HCT116 (cell line): ENCODE results near the gene CDK4. TPM values are rescaled to one million over a fixed set of nuclear protein-coding genes. Genes with fewer than 3 reads are reported as not detected.

Experiments
- ATAC-seq: fragments of 200-7000 bp; cut with Tn5 transposase; 2 replicates; pipeline ENCODE4 v1.9.1; 2020; ENCODE audit warnings: mild to moderate bottlenecking, moderate library complexity
- BruUV-seq: library from RNA; stranded (reverse); fragments of 400-500 nt; replicated peaks from 2 replicates; lab custom pipeline; 2021; lab: Mats Ljungman, UMichigan
- CTCF ChIA-PET: fragments of 300-600 bp; sonication (Branson Sonifier 250); formaldehyde crosslinking; loops from one replicate; lab custom pipeline; 2021; ENCODE audit warnings: antibody characterized with exemption; lab: Charles Lee
- POLR2A ChIA-PET: fragments of 300-600, 350-600 bp; sonication (Branson Sonifier 250); formaldehyde crosslinking; loops from one replicate; lab custom pipeline; 2021; ENCODE audit warnings: antibody characterized with exemption; lab: Charles Lee
- RAD21 ChIA-PET, 2 experiments: fragments of 300-600 bp; sonication (Branson Sonifier 250); formaldehyde crosslinking; loops; one replicate each; lab custom pipeline; 2023; ENCODE audit warnings: low total read pairs in 2 of 2; ENCODE audit not compliant: uncharacterized antibody in 2 of 2, unreplicated experiment in 2 of 2, low non-redundant PET in 1 of 2; lab: Charles Lee
- DNase-seq: peaks from one replicate; pipeline ENCODE4 v3.0.0-alpha.2; 2010; ENCODE audit warnings: low read depth, low spot score
- H2AFZ ChIP-seq: fragments of 200-600 bp; shearing (Covaris generic), sonication (generic); 2 replicates; pipeline ENCODE4 v1.6.1; 2017; ENCODE audit warnings: low read depth, mixed run types, mixed read lengths, antibody characterized with exemption, low read length; ENCODE audit not compliant: poor library complexity, severe bottlenecking
- H3K27ac ChIP-seq: 2 replicates; pipeline ENCODE4 v1.5.1; 2012; ENCODE audit warnings: low read depth, low read length
- H3K27me3 ChIP-seq: fragments of 200-600 bp; sonication (generic); 2 replicates; pipeline ENCODE4 v1.6.1; 2016; ENCODE audit warnings: mixed run types, low read length, mixed read lengths; ENCODE audit not compliant: insufficient read depth
- H3K36me3 ChIP-seq, 2 experiments: fragments of 200-500 bp in 1 of 2; fragments of 200-600 bp in 1 of 2; sonication (Bioruptor generic) in 1 of 2; sonication (generic) in 1 of 2; 2 replicates each; pipeline versions ENCODE4 v1.5.1 to v1.6.1; 2014 to 2016; ENCODE audit warnings: low read length in 2 of 2, inconsistent platforms in 1 of 2, mixed read lengths in 1 of 2, mixed run types in 1 of 2; ENCODE audit not compliant: insufficient read depth in 2 of 2, control insufficient read depth in 1 of 2
- H3K4me1 ChIP-seq, 2 experiments: fragments of 200-600 bp in 1 of 2; sonication (generic) in 1 of 2; 2 replicates each; pipeline versions ENCODE4 v1.5.1 to v1.6.1; 2012 to 2017; ENCODE audit warnings: low read length in 2 of 2, inconsistent platforms in 1 of 2, mild to moderate bottlenecking in 1 of 2, mixed read lengths in 1 of 2, mixed run types in 1 of 2, moderate library complexity in 1 of 2; ENCODE audit not compliant: insufficient read depth in 2 of 2, control insufficient read depth in 1 of 2
- H3K4me2 ChIP-seq: fragments of 200-600 bp; sonication (generic); 2 replicates; pipeline ENCODE4 v1.6.1; 2017; ENCODE audit warnings: mixed run types, low read length, mixed read lengths
- H3K4me3 ChIP-seq, 2 experiments: fragments of 200-600 bp in 1 of 2; sonication (generic) in 1 of 2; replicated peaks in 1 of 2; 2 replicates each; pipeline ENCODE4 v1.5.1; 2011 to 2016; ENCODE audit warnings: low read length in 2 of 2, control low read depth in 1 of 2, low read depth in 1 of 2, mild to moderate bottlenecking in 1 of 2, mixed read lengths in 1 of 2, mixed run types in 1 of 2
- H3K79me2 ChIP-seq: fragments of 200-600 bp; sonication (generic); 2 replicates; pipeline ENCODE4 v1.6.1; 2017; ENCODE audit warnings: mild to moderate bottlenecking, mixed run types, low read length, moderate library complexity, mixed read lengths; ENCODE audit not compliant: insufficient read depth
- H3K9ac ChIP-seq: fragments of 200-600 bp; sonication (generic); 2 replicates; pipeline ENCODE4 v1.6.1; 2016; ENCODE audit warnings: low read length, mixed read lengths
- H3K9me2 ChIP-seq: fragments of 200-600 bp; sonication (generic), shearing (Covaris generic); 2 replicates; pipeline ENCODE4 v1.6.1; 2017; ENCODE audit warnings: mixed run types, mild to moderate bottlenecking, moderate library complexity; ENCODE audit not compliant: insufficient read depth
- H3K9me3 ChIP-seq, 2 experiments: fragments of 200-500 bp in 1 of 2; fragments of 200-600 bp in 1 of 2; sonication (Bioruptor generic) in 1 of 2; sonication (generic) in 1 of 2; 2 replicates each; pipeline ENCODE4 v1.6.1; 2014 to 2017; ENCODE audit warnings: low read length in 2 of 2, mixed read lengths in 2 of 2, inconsistent platforms in 1 of 2, low read depth in 1 of 2, mild to moderate bottlenecking in 1 of 2, mixed run types in 1 of 2, moderate library complexity in 1 of 2; ENCODE audit not compliant: control insufficient read depth in 1 of 2, insufficient read depth in 1 of 2
- H4K20me1 ChIP-seq: fragments of 200-600 bp; sonication (generic), shearing (Covaris generic); 2 replicates; pipeline ENCODE4 v1.6.1; 2017; ENCODE audit warnings: mixed run types, mild to moderate bottlenecking, moderate library complexity; ENCODE audit not compliant: insufficient read depth
- ATF3 ChIP-seq: IDR thresholded peaks from 2 replicates; pipeline ENCODE4 v1.6.1; 2012
- CBX3 ChIP-seq: IDR thresholded peaks from 2 replicates; pipeline ENCODE4 v1.6.1; 2012; ENCODE audit warnings: low read depth
- EGR1 ChIP-seq: IDR thresholded peaks from 2 replicates; pipeline ENCODE4 v1.6.1; 2012; ENCODE audit warnings: low read depth
- ELF1 ChIP-seq: IDR thresholded peaks from 2 replicates; pipeline ENCODE4 v1.6.1; 2012; ENCODE audit warnings: low read depth, borderline replicate concordance
- FOSL1 ChIP-seq: IDR thresholded peaks from 2 replicates; pipeline ENCODE4 v1.6.1; 2012; ENCODE audit warnings: low read depth
- JUND ChIP-seq: IDR thresholded peaks from 2 replicates; pipeline ENCODE4 v1.6.1; 2012
- MAX ChIP-seq: IDR thresholded peaks from 2 replicates; pipeline ENCODE4 v1.6.1; 2012
- POLR2AphosphoS5 ChIP-seq: IDR thresholded peaks from 2 replicates; pipeline ENCODE4 v1.6.1; 2011; ENCODE audit warnings: mild to moderate bottlenecking, low read depth, low read length, moderate library complexity
- REST ChIP-seq: IDR thresholded peaks from 2 replicates; pipeline ENCODE4 v1.6.1; 2012; ENCODE audit warnings: low read depth
- SIN3A ChIP-seq: IDR thresholded peaks from 2 replicates; pipeline ENCODE4 v1.6.1; 2012; ENCODE audit warnings: low read depth
- YY1 ChIP-seq: IDR thresholded peaks from 2 replicates; pipeline ENCODE4 v1.6.1; 2011; ENCODE audit warnings: low read length, low read depth, moderate library complexity, mild to moderate bottlenecking; ENCODE audit not compliant: insufficient replicate concordance; ENCODE audit errors: extremely low read depth
- ZFX ChIP-seq: fragments of 450-650 bp; IDR thresholded peaks from 2 replicates; pipeline ENCODE4 v1.6.1; 2017
- ZNF274 ChIP-seq: fragments of 200-500 bp; sonication (Bioruptor generic); IDR thresholded peaks from 2 replicates; pipeline ENCODE4 v1.6.1; 2014; ENCODE audit warnings: mild to moderate bottlenecking, low read depth, low read length, inconsistent platforms
- intact Hi-C: fragments of 100-400 bp; cut with micrococcal nuclease; formaldehyde crosslinking; loops from 2 replicates; pipeline ENCODE4 v1.10.0; 2022
- total RNA-seq: library from RNA; stranded (reverse); gene quantifications from one replicate; pipeline ENCODE4 v1.2.1, GENCODE V29; 2021; ENCODE audit not compliant: unreplicated experiment
- TF ChIP-seq, protein P1 (sequence below), 3 experiments: fragments of 200-600 bp in 1 of 3; sonication (generic) in 1 of 3; IDR thresholded peaks in 2 of 3; conservative IDR thresholded peaks in 1 of 3; 2 replicates each; pipeline ENCODE4 v1.5.1; 2012 to 2017; ENCODE audit warnings: low read depth in 2 of 3, low read length in 2 of 3, antibody characterized with exemption in 1 of 3, borderline replicate concordance in 1 of 3, control low read depth in 1 of 3, mild to moderate bottlenecking in 1 of 3, mixed read lengths in 1 of 3, mixed run types in 1 of 3, moderate library complexity in 1 of 3; ENCODE audit not compliant: insufficient read depth in 1 of 3

The CDK4 gene
- total RNA-seq, 1 experiment from 2014 or later: 206 TPM

GRCh38 chr12:57762463-57762862, 10.4 kb upstream of the CDK4 start:
- peaks cover 0 to 7% of the 10 kb centered on the region in 2 experiments; a peak in 2 of 4 replicates for H3K36me3 ChIP-seq
- no peaks in the 10 kb centered on the region for H4K20me1 ChIP-seq
- no peaks in the 10 kb centered on the region for H3K27me3 ChIP-seq
- no peak overlapping the region for H3K4me3 ChIP-seq
- peaks cover 7 to 34% of the 10 kb centered on the region in 2 experiments for H3K4me1 ChIP-seq
- no peak overlapping the region for H3K4me2 ChIP-seq
- no peak for ATAC-seq
- no TSS peak for BruUV-seq
- intact Hi-C loops: no loop called here
- TF ChIP-seq ELF1 (no peak), EGR1 (no peak), MAX (no peak)
- TF ChIP-seq, all 23 proteins: peak for 0
- Histone ChIP-seq H3K79me2 (no peaks in the 10 kb centered on the region), H2AFZ (no peak overlapping the region), H3K9ac (no peak overlapping the region), H3K27ac (no peak overlapping the region), H3K9me3 (no peaks in the 10 kb centered on the region), H3K9me2 (no peaks in the 10 kb centered on the region)
- POLR2A ChIA-PET: no interaction called here
- RAD21 ChIA-PET: no interaction called here
- DNase-seq: no peak
- CTCF ChIA-PET: no interaction called here

GRCh38 chr12:57761391-57761998, 9.4 kb upstream of the CDK4 start:
- Histone ChIP-seq H3K4me2 (no peak overlapping the region), H4K20me1 (no peaks in the 10 kb centered on the region), H3K4me3 (no peak overlapping the region), H3K4me1 (peaks cover 4 to 31% of the 10 kb centered on the region in 2 experiments; a peak in 3 of 4 replicates), H3K79me2 (no peaks in the 10 kb centered on the region), H3K9me3 (no peaks in the 10 kb centered on the region), H2AFZ (no peak overlapping the region), H3K27me3 (no peaks in the 10 kb centered on the region), H3K9ac (no peak overlapping the region), H3K9me2 (no peaks in the 10 kb centered on the region), H3K27ac (no peak overlapping the region), H3K36me3 (peaks cover 0 to 7% of the 10 kb centered on the region in 2 experiments; a peak in 2 of 4 replicates)
- intact Hi-C loops: no loop called here
- no peak for DNase-seq
- BruUV-seq: no TSS peak
- ChIA-PET POLR2A (no interaction called here), CTCF (no interaction called here), RAD21 (no interaction called here)
- no peak for ATAC-seq
- no peak for TF ChIP-seq YY1
- TF ChIP-seq POLR2AphosphoS5: no peak
- no peak for TF ChIP-seq CBX3
- TF ChIP-seq, protein P1, sequence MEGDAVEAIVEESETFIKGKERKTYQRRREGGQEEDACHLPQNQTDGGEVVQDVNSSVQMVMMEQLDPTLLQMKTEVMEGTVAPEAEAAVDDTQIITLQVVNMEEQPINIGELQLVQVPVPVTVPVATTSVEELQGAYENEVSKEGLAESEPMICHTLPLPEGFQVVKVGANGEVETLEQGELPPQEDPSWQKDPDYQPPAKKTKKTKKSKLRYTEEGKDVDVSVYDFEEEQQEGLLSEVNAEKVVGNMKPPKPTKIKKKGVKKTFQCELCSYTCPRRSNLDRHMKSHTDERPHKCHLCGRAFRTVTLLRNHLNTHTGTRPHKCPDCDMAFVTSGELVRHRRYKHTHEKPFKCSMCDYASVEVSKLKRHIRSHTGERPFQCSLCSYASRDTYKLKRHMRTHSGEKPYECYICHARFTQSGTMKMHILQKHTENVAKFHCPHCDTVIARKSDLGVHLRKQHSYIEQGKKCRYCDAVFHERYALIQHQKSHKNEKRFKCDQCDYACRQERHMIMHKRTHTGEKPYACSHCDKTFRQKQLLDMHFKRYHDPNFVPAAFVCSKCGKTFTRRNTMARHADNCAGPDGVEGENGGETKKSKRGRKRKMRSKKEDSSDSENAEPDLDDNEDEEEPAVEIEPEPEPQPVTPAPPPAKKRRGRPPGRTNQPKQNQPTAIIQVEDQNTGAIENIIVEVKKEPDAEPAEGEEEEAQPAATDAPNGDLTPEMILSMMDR (IDR thresholded peaks at IDR 0.05 in 2 of 3, conservative IDR thresholded peaks at IDR 0.05 in 1 of 3; ENCODE audit: borderline replicate concordance in 1 of 3, insufficient read depth in 1 of 3, low read depth in 2 of 3, low read length in 2 of 3): no peak
- TF ChIP-seq ZFX: no peak
- no peak for TF ChIP-seq MAX
- no peak for TF ChIP-seq EGR1
- TF ChIP-seq JUND: no peak
- TF ChIP-seq ZNF274: no peak
- no peak for TF ChIP-seq ELF1
- TF ChIP-seq REST: no peak
- TF ChIP-seq ATF3: no peak
- no peak for TF ChIP-seq FOSL1
- no peak for TF ChIP-seq SIN3A
